ENCODE results near the gene CD72.

- no peak for TF ChIP-seq POLR2A (IDR thresholded peaks at IDR 0.05; ENCODE audit: low read length)
- TF ChIP-seq GATA1 (IDR thresholded peaks at IDR 0.05; ENCODE audit: low read depth, low read length): no peak
Observed at GRCh38 chr9:35667939-35668338, 49.7 kb upstream of the CD72 start.
